Karpas-422 (cell line): Measurements from ENCODE around the gene VSNL1. TPM values are rescaled to one million over a fixed set of nuclear protein-coding genes. Genes with fewer than 3 reads are reported as not detected.

ENCODE experiments used
- DNase-seq: peaks from one replicate; pipeline ENCODE4 v3.0.0-alpha.2; 2015
- H2AFZ ChIP-seq: fragments of 200-600 bp; sonication (generic); 2 replicates; pipeline ENCODE4 v1.6.1; 2014; ENCODE audit warnings: antibody characterized with exemption, low read length, mixed read lengths
- H3K27ac ChIP-seq: fragments of 200-600 bp; sonication (generic); 2 replicates; pipeline ENCODE4 v1.5.1; 2014; ENCODE audit warnings: mild to moderate bottlenecking, low read length, moderate library complexity
- H3K27me3 ChIP-seq: fragments of 200-600 bp; sonication (generic); 2 replicates; pipeline ENCODE4 v1.6.1; 2014; ENCODE audit warnings: low read length, mixed read lengths
- H3K36me3 ChIP-seq: fragments of 200-600 bp; sonication (generic); 2 replicates; pipeline ENCODE4 v1.6.1; 2014; ENCODE audit warnings: low read length, mixed read lengths; ENCODE audit not compliant: insufficient read depth
- H3K4me1 ChIP-seq: fragments of 200-600 bp; sonication (generic); 2 replicates; pipeline ENCODE4 v1.6.1; 2014; ENCODE audit warnings: mild to moderate bottlenecking, low read length, mixed read lengths
- H3K4me2 ChIP-seq: fragments of 200-600 bp; sonication (generic); 2 replicates; pipeline ENCODE4 v1.6.1; 2014; ENCODE audit warnings: low read length, low read depth, mild to moderate bottlenecking; ENCODE audit not compliant: poor library complexity, severe bottlenecking
- H3K4me3 ChIP-seq: fragments of 200-600 bp; sonication (generic); 2 replicates; pipeline ENCODE4 v1.5.1; 2014; ENCODE audit warnings: mild to moderate bottlenecking, antibody characterized with exemption, low read length, mixed read lengths
- H3K79me2 ChIP-seq: fragments of 200-600 bp; sonication (generic); 2 replicates; pipeline ENCODE4 v1.6.1; 2014; ENCODE audit warnings: mild to moderate bottlenecking, low read length, mixed read lengths
- H3K9ac ChIP-seq: fragments of 200-600 bp; sonication (generic); 2 replicates; pipeline ENCODE4 v1.6.0; 2014; ENCODE audit warnings: low read length
- H3K9me2 ChIP-seq: fragments of 200-600 bp; sonication (generic), shearing (Covaris generic); replicated peaks from 2 replicates; pipeline ENCODE4 v1.6.0; 2014; ENCODE audit warnings: mild to moderate bottlenecking, low read length, moderate library complexity; ENCODE audit not compliant: insufficient read depth
- H3K9me3 ChIP-seq: fragments of 300-700, 200-600 bp; sonication (generic); 2 replicates; pipeline ENCODE4 v1.6.1; 2014; ENCODE audit warnings: low read length, mixed read lengths
- H4K20me1 ChIP-seq: fragments of 200-600 bp; sonication (generic); 2 replicates; pipeline ENCODE4 v1.6.1; 2014; ENCODE audit warnings: mild to moderate bottlenecking, antibody characterized with exemption, low read length, low read depth; ENCODE audit not compliant: insufficient read depth
- total RNA-seq: library from RNA; depleted of rRNA; stranded (reverse); fragments of >200 nt; shearing (Covaris generic); gene quantifications from 2 replicates; pipeline ENCODE4 v1.2.3, GENCODE V29; 2014; ENCODE audit warnings: low replicate concordance

Gene VSNL1
- total RNA-seq, 1 experiment from 2014 or later: not detected

DNA sequence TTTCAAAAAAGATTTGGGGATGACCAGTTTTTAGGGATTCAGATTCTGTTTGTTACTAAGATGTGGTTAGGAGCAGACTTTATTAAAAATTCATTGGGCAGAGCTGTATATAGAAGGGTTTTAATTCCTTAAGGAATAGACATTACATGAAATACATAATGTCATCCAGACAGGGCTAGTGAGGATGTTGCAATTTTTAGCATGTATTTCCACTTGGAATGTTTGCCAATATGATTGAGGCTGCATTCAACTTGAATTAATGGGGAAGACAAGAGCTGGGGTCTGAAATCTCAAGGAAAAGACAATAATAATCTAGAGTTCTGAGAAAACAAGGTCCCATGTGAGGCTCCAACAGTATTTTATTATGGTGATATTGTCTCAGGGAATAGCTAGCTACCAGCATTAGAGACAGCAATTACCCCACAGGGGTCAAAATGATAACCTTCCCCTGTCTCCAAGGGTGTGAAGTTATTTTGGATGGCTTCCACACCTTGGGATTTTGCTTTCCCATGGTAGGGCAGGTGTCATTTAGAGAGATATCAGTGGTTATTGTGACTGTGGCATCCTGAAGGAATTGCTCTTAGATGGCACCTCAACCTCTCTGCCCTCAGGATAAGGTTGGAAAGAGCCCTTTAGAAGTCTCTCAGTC is 60.2 kb downstream of the VSNL1 start:
- peaks cover 3% of the 10 kb centered on the region for H3K4me1 ChIP-seq
- no peaks in the 10 kb centered on the region for H3K9me2 ChIP-seq
- no peak overlapping the region for H3K9ac ChIP-seq
- H3K4me2 ChIP-seq: no peak overlapping the region
- no peak overlapping the region for H3K27ac ChIP-seq
- DNase-seq: no peak
- H3K4me3 ChIP-seq: no peak overlapping the region
- H3K9me3 ChIP-seq: no peaks in the 10 kb centered on the region
- H4K20me1 ChIP-seq: no peaks in the 10 kb centered on the region
- no peak overlapping the region for H2AFZ ChIP-seq
- no peaks in the 10 kb centered on the region for H3K27me3 ChIP-seq
- no peaks in the 10 kb centered on the region for H3K36me3 ChIP-seq
- no peaks in the 10 kb centered on the region for H3K79me2 ChIP-seq

DNA sequence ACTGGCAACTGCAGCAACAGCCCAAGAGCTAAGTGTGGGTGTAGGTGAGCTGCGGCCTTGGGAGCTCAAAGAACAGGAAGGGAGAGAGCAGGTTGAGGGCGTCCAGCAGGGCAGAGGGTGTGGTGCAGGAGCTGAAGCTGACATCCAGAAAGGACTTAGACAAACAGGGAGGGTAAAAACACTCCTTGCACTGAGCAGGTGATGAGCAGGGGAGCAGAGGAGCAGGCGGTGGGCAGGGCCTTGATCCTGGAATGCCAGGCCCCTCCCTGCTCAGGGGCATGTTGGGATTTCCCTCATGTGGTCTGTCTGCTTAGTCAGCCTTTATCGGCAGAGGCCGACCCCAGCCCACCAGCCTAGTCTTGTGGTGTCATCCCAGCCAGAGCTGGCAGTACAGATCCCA is 63.6 kb downstream of the VSNL1 start:
- no peak overlapping the region for H3K4me2 ChIP-seq
- no peak for DNase-seq
- no peak overlapping the region for H3K9ac ChIP-seq
- H3K27ac ChIP-seq: no peak overlapping the region
- H3K4me3 ChIP-seq: no peak overlapping the region
- H3K9me3 ChIP-seq: no peaks in the 10 kb centered on the region
- no peaks in the 10 kb centered on the region for H3K36me3 ChIP-seq
- no peaks in the 10 kb centered on the region for H3K79me2 ChIP-seq
- no peaks in the 10 kb centered on the region for H3K9me2 ChIP-seq
- peaks cover 21% of the 10 kb centered on the region for H3K4me1 ChIP-seq
- no peaks in the 10 kb centered on the region for H3K27me3 ChIP-seq
- H2AFZ ChIP-seq: no peak overlapping the region
- H4K20me1 ChIP-seq: no peaks in the 10 kb centered on the region

DNA sequence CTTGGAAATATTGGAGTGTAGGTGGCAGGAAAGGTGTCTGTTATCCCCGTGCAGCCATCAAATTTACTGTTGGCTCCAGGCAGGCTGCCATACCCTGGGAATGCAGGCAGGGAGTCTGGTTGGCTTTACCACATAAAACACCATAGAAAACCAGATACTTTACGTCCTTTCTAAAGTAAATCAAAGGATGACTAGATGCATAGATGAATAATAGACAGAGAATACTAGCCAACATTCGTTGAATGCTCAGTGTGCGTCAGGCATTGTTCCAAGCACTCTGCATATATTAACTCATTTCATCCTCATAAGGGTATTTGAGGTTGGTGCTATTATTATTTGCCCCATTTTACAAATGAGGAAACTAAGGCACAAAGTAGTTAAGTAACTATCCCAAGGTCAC is 65.2 kb downstream of the VSNL1 start:
- Histone ChIP-seq H3K9me2 (no peaks in the 10 kb centered on the region), H3K27ac (no peak overlapping the region)

DNA sequence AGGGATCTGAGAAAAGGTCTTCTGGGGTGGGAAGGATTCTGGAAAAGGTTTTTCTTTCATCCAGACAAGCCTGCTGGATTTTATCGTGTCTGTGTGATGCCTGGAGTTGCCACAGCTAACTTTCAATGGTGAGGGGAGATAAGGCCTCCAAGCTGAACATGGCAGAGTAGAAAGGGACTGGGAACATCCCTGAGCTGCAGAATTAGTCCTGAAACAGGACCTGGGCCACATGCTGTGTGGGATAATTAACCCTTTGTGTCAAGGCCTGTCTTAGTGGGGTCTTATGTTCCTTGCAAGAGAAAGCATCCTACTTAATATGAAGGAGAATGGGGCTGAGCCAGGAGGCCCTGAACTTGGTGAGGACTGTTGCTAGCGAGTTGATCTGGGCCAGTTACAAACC is 66.4 kb downstream of the VSNL1 start:
- no peaks in the 10 kb centered on the region for H3K36me3 ChIP-seq
- H3K9me2 ChIP-seq: no peaks in the 10 kb centered on the region
- H3K27me3 ChIP-seq: no peaks in the 10 kb centered on the region
- no peaks in the 10 kb centered on the region for H3K79me2 ChIP-seq
- no peaks in the 10 kb centered on the region for H4K20me1 ChIP-seq
- H3K9ac ChIP-seq: no peak overlapping the region
- H3K4me2 ChIP-seq: no peak overlapping the region
- H3K4me3 ChIP-seq: no peak overlapping the region
- H3K27ac ChIP-seq: no peak overlapping the region
- DNase-seq: no peak
- no peaks in the 10 kb centered on the region for H3K9me3 ChIP-seq
- H3K4me1 ChIP-seq: peaks cover 21% of the 10 kb centered on the region
- no peak overlapping the region for H2AFZ ChIP-seq

More for the DNA sequence above, 65.2 kb downstream of the VSNL1 start:
- no peak overlapping the region for H2AFZ ChIP-seq
- no peaks in the 10 kb centered on the region for H3K79me2 ChIP-seq
- H3K27me3 ChIP-seq: no peaks in the 10 kb centered on the region
- no peak for DNase-seq
- H3K4me3 ChIP-seq: no peak overlapping the region
- H3K9me3 ChIP-seq: no peaks in the 10 kb centered on the region
- peaks cover 21% of the 10 kb centered on the region for H3K4me1 ChIP-seq
- H3K4me2 ChIP-seq: no peak overlapping the region
- no peaks in the 10 kb centered on the region for H3K36me3 ChIP-seq
- H3K9ac ChIP-seq: no peak overlapping the region
- H4K20me1 ChIP-seq: no peaks in the 10 kb centered on the region

DNA sequence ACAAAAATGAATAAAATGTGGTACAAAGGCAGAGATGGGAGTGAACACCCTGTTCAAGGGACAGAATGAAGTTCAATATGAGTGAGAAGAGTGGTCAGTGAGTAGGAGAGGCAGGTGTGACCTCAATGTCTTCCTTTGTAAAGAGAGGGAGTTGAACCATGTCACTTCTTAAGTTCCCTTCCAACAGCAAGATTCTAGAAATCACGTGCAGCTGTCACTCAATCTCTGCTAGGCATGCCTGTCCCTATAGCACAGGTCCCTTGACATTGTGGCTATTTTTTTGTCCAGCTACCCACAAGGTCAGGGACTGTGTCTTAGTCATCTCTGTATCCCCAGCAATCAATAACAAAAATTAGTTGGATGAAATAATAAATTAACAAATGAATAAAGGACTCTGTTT is 66.9 kb downstream of the VSNL1 start:
- no peak overlapping the region for H3K27ac ChIP-seq
- H3K9me3 ChIP-seq: no peaks in the 10 kb centered on the region
- H2AFZ ChIP-seq: no peak overlapping the region
- H3K4me3 ChIP-seq: no peak overlapping the region
- H3K27me3 ChIP-seq: no peaks in the 10 kb centered on the region
- DNase-seq: no peak
- no peak overlapping the region for H3K9ac ChIP-seq
- peak overlapping the region; percentile 3 for H3K4me2 ChIP-seq
- H3K4me1 ChIP-seq: peaks cover 21% of the 10 kb centered on the region
- no peaks in the 10 kb centered on the region for H3K36me3 ChIP-seq
- no peaks in the 10 kb centered on the region for H3K79me2 ChIP-seq
- no peaks in the 10 kb centered on the region for H4K20me1 ChIP-seq
- H3K9me2 ChIP-seq: no peaks in the 10 kb centered on the region

DNA sequence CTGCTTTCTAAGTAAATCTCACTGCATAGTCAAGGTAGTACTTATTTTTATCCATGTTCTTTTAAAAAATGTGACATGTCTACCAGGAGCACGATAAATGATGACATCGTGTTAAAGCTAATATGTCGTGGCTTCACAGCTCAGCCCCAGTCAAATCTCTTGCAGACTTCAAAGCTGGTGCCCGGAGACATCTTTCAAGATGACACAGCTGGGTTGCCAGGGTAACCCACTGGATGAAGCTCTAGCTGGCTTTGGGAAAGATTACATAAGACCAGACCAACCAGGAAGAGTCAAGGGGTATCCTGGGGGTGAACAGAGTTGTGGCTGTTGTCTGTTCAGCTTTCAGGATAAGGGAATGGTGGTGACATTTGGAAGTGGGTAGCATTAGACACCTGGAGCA is 67.8 kb downstream of the VSNL1 start:
- DNase-seq: no peak
- Histone ChIP-seq H3K9me3 (no peaks in the 10 kb centered on the region), H3K9me2 (no peaks in the 10 kb centered on the region), H3K4me2 (no peak overlapping the region), H3K4me1 (peaks cover 21% of the 10 kb centered on the region), H3K4me3 (no peak overlapping the region), H3K36me3 (no peaks in the 10 kb centered on the region), H3K9ac (no peak overlapping the region), H2AFZ (no peak overlapping the region), H3K27ac (no peak overlapping the region), H4K20me1 (no peaks in the 10 kb centered on the region), H3K79me2 (no peaks in the 10 kb centered on the region), H3K27me3 (no peaks in the 10 kb centered on the region)

DNA sequence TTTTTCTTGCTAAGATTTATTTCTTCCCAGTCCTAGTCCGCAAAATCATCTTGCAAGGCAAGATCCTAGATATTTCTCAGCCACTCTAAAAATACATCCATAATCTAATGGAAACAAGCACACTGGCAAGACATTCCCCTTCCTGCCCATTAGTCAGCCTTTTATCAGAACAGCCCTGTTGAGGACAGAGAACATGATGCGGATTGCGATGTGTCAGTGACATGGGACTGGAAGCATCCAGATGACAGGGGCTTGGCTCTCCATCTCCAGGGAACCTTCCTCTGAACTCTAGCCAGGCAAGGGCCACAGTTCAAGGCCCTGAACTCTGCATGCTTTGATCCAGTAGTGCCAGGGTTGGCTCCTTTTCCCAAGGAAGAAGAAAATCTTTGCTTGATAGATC is 70.0 kb downstream of the VSNL1 start:
- DNase-seq: no peak
- H4K20me1 ChIP-seq: no peaks in the 10 kb centered on the region
- no peak overlapping the region for H2AFZ ChIP-seq
- no peaks in the 10 kb centered on the region for H3K36me3 ChIP-seq
- H3K4me2 ChIP-seq: no peak overlapping the region
- H3K79me2 ChIP-seq: no peaks in the 10 kb centered on the region
- no peak overlapping the region for H3K27ac ChIP-seq
- no peaks in the 10 kb centered on the region for H3K9me2 ChIP-seq
- H3K4me1 ChIP-seq: peaks cover 22% of the 10 kb centered on the region
- H3K9ac ChIP-seq: no peak overlapping the region
- no peaks in the 10 kb centered on the region for H3K9me3 ChIP-seq
- H3K4me3 ChIP-seq: no peak overlapping the region
- no peaks in the 10 kb centered on the region for H3K27me3 ChIP-seq

DNA sequence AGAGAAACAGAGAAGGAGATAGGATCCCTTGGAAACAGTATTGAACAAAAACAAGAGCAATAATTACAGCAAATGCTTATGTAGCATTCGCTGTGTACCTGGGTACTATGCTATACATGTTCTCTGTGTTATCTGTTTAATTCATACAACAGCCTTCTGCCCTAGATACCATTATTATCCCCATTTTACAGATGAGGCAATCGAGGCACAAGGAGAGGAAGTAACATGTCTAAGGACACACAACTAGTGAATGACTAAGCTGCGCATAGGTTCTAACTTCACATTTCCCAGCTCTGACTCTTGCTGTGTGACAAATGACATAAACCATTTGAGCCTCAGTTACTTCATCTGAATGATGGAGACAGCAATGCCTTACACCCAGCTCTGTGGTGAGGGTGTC is 70.5 kb downstream of the VSNL1 start:
- no peaks in the 10 kb centered on the region for H3K79me2 ChIP-seq
- peaks cover 27% of the 10 kb centered on the region for H3K4me1 ChIP-seq
- no peaks in the 10 kb centered on the region for H3K9me3 ChIP-seq
- no peak overlapping the region for H2AFZ ChIP-seq
- no peak overlapping the region for H3K27ac ChIP-seq
- H3K4me2 ChIP-seq: no peak overlapping the region
- no peaks in the 10 kb centered on the region for H3K36me3 ChIP-seq
- no peaks in the 10 kb centered on the region for H3K9me2 ChIP-seq
- H3K4me3 ChIP-seq: no peak overlapping the region
- H3K27me3 ChIP-seq: no peaks in the 10 kb centered on the region
- no peak overlapping the region for H3K9ac ChIP-seq
- H4K20me1 ChIP-seq: no peaks in the 10 kb centered on the region
- no peak for DNase-seq
